Measurements from ENCODE around the gene PARP16.

The PARP16 gene

GRCh38 chr15:65215496-65215895 is 71.2 kb downstream of the PARP16 start:
- in situ Hi-C loops (cut with HindIII; ENCODE audit: low pct_ligation_motif_present, low pct_unique_long_range_greater_than_20kb, low sequenced_read_pairs) = no loop called here
- no peak for DNase-seq

- in situ Hi-C loops (cut with HindIII; ENCODE audit: low pct_ligation_motif_present, low pct_unique_long_range_greater_than_20kb, low sequenced_read_pairs) = no loop called here
- no peak for DNase-seq
These were observed 72.7 kb downstream of the PARP16 start for GRCh38 chr15:65214010-65214409.

DNA sequence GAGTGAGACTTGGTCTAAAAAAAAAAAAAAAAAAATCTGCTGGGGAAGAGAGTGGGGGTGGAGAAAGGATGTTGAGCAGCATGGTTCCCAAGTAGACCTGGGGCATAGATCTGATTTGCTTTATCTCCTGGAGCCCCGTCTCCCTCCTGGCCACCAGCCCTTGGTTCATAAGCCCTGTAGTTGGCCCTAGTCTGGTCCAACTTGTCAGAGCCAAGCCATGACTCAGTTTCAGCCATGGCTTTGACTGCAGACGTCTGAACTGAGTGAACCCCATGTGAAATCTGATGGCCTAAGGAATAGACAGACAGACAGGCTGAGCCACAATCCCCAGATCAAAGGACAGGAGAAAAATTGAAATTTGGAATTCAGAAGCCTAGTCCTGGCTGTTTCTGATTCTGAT is 73.4 kb downstream of the PARP16 start:
- in situ Hi-C loops (cut with HindIII; ENCODE audit: low pct_ligation_motif_present, low pct_unique_long_range_greater_than_20kb, low sequenced_read_pairs) = no loop called here
- no peak for DNase-seq

GRCh38 chr15:65212097-65212496 is 74.6 kb downstream of the PARP16 start:
- peak; percentile 32 for DNase-seq
- in situ Hi-C loops (cut with HindIII; ENCODE audit: low pct_ligation_motif_present, low pct_unique_long_range_greater_than_20kb, low sequenced_read_pairs) = no loop called here

GRCh38 chr15:65211482-65211982 is 75.2 kb downstream of the PARP16 start:
- DNase-seq = no peak
- in situ Hi-C loops (cut with HindIII; ENCODE audit: low pct_ligation_motif_present, low pct_unique_long_range_greater_than_20kb, low sequenced_read_pairs) = no loop called here

DNA sequence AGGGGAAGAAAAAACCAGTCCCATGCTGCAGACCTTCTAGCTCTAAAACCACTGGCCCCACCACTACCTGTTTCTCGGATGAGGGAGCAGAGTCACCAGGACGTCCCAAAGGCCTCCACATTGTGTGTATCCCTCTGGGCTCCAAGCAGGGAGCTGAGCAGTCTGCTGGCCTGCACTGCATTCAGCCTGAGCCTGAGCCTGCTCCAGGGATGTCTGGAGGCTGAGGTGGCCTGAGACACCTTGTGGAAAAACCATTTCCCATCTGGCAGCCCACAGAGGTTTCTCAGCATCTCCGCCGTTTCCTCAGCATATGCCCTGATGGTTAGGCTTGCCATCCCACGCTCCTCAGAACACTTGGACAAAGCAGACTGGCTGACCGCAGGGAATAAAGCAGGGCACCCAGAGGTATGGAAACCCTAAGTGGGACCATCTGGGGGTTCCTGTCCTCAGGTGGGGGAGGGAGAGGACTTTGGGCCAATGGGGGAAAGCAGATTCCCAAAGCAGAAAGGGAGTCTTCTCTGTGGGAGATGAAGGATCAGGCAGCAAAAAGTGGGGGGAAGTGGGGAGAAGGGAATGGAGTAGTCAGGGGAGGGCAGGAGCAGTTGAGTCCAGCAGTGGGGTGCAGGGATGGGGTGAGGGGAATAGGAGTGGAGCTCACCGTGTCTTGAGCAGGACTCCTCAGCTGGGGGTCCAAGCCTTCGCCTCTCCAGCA is 75.8 kb downstream of the PARP16 start, which contains the start of gene CILP:
Gene CILP, minus strand, starts transcription at position 704 of the 712 bp plus-strand sequence. CDS start 1,718 bp downstream, outside the sequence.
- DNase-seq = no peak
- in situ Hi-C loops (cut with HindIII; ENCODE audit: low pct_ligation_motif_present, low pct_unique_long_range_greater_than_20kb, low sequenced_read_pairs) = no loop called here

- no peak for DNase-seq
- in situ Hi-C loops (cut with HindIII; ENCODE audit: low pct_ligation_motif_present, low pct_unique_long_range_greater_than_20kb, low sequenced_read_pairs) = no loop called here
These were observed 76.7 kb downstream of the PARP16 start for GRCh38 chr15:65209701-65210643.

DNA sequence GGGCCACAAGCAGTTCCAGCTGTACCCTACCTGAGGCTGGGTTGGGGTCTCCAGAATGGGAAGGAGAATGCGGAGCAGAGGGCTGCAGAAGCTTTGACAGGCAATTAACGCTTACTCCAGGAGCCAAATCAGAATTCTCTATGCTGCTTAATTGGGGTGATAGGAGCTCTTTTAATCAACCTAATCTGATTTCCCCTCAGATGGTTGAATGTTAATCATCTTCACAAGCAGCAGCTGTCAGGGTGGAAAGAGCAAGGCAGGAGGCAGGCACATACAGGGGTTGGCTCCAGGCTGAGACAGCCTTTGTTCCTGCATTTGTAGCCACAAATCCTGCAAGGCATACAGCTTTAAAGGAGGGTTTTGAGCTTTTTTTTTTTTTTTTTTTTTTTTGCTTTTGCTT is 78.0 kb downstream of the PARP16 start:
- in situ Hi-C loops (cut with HindIII; ENCODE audit: low pct_ligation_motif_present, low pct_unique_long_range_greater_than_20kb, low sequenced_read_pairs) = no loop called here
- DNase-seq = no peak

Measured in ACHN (cell line).